Inflammatory macrophage (primary cell): ENCODE results near the gene KLHL17.
"Not testable (repeated sequence)": the region's sequence is repeated elsewhere in the genome, so short reads cannot be mapped to it uniquely, and the experiment has no call there.

Source experiments
- DNase-seq, 2 donors: peaks; one replicate each; pipeline ENCODE4 v3.0.0-alpha.2; 2020 to 2022

Gene KLHL17

DNA sequence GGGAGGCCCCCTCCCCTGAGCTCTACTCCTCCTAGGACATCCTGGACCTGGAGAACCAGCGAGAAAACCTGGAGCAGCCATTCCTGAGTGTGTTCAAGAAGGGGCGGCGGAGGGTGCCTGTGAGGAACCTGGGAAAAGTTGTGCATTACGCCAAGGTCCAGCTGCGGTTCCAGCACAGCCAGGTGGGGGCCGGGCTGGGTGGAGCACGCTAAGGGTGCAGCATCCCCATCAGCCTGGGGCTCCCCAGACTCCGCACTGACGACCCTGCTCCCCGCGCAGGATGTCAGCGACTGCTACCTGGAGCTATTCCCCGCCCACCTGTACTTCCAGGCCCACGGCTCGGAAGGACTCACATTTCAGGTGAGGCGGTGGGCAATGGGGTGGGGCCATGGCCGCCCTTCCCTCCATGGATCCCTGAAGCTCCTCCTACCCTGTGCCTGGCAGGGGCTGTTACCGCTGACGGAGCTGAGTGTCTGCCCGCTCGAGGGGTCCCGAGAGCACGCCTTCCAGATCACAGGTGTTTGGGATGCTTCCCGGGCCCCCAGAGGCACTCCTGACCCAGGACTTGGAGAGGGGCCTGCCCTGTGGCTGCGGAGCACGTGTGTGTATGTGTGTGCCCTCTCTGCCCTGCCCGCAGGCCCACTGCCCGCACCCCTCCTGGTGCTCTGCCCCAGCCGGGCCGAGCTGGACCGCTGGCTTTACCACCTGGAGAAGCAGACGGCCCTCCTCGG, 10.0 kb downstream of the KLHL17 start:
- DNase-seq = no peak

DNA sequence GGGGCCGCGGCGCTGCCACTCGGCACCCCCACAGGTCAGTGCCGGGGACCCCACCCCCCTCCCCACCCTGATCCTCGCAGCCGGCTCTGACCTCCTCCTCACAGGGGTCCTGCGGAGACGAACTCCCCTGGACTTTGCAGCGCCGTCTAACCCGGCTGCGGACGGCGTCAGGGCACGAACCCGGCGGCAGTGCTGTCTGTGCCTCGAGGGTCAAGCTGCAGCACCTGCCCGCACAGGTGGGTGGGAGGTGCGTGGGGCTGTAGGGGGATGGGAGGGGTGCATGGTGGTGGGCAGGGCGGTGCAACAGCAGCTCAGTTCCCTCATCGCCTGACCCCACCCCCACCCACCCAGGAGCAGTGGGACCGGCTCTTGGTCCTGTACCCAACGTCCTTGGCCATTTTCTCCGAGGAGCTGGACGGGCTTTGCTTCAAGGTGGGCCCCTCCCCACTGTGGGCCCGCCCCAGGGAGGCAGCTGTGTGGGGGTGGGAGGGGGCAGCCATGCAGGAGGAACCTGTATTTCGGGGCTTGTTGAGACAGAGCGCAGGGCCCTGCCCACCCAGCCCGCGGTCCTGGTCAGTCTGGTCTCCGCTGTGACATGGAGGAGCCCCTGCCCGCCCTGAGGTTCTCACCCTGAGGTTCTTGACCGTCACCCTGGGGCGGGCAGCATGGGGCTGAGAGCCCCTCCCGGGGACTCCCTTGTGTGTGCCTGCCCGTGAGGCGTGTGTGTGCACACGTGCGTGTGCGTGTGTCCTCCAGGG, 10.8 kb downstream of the KLHL17 start:
- no peak for DNase-seq

DNA sequence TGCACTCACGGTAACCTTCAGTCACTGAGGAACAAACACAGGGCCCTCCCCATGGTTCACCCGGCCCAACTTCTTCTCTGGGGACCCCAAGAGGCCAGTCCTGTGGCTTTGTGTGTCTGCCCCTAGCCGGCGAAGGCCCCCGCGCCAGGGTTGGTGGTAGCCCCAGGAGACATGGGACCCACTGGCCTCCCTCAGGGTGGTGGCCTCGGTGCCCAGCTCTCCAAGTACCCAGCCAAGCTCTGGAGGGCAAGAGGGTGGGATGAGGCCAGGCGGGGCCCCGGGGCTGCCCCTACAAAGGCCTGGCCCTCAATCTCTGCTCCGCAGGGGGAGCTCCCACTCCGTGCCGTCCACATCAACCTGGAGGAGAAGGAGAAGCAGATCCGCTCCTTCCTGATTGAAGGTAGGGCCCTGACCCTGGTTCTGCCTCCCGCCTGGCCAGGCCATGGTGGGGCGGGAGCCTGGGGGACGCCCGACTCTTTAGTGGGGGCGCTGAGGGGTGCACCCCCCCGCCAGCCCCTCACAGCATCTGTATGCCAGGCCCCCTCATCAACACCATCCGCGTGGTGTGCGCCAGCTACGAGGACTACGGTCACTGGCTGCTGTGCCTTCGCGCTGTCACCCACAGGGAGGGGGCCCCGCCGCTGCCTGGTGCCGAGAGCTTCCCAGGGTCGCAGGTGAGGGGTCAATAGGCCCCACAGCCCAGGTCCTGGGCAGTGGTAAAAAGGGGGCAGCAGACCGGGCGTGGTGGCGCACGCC, 11.5 kb downstream of the KLHL17 start:
- DNase-seq = no peak

DNA sequence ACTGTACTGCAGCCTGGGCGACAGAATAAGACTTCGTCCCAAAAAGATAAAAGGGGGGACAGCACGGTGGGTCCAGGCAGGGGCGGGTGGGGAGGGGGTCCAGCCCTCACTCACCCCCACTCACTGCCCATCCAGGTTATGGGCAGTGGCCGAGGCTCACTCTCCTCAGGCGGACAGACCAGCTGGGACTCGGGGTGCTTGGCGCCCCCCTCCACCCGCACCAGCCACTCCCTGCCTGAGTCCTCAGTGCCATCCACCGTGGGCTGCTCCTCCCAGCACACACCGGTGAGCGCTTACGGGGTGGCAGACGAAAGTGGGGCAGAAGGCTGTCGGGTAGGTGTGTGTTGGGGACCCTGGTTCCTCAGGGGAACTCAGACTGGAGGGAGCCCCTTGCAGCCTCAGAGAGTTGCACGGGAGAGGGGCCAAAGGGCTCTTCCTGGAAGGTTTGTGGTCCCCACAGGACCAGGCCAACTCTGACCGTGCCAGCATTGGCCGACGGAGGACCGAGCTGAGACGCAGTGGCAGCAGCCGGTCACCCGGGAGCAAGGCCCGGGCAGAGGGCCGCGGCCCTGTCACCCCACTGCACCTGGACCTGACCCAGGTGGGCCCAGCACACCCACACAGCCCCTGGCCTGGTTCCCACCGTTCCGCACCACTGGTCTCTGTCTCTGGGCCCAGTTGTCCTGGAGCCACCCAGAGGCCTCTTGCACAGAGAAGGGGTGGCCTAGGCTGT, 12.5 kb downstream of the KLHL17 start:
- no peak for DNase-seq

DNA sequence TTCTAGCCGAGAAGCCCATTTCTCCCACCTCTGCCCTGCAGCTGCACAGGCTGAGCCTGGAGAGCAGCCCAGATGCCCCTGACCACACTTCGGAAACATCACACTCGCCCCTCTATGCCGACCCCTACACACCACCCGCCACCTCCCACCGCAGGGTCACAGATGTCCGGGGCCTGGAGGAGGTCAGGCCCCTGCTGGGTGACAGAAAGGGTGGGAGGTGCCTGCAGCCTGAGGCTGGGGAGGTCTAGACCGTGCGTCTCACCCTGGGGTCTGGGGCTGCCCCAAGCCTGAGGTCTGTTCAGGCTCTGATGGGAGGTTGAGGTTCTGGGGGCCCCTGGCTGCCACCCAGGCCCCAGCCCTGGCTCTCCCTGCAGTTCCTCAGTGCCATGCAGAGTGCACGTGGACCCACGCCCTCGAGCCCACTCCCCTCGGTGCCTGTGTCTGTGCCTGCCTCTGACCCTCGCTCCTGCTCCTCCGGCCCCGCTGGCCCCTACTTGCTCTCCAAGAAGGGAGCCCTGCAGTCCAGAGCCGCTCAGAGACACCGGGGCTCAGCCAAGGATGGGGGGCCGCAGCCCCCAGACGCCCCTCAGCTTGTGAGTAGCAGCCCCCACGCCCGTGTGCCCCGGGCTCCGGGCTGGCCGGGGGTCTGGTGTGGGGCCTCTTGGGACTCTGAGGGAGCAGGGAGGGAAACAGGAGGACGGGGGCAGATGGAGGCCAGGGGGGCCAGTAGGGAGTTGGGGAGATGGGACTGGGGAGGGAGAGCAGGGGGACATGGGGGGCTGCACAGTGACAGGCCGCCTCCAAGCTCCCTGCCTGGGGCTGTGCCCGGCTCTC, 13.3 kb downstream of the KLHL17 start:
- no peak for DNase-seq

DNA sequence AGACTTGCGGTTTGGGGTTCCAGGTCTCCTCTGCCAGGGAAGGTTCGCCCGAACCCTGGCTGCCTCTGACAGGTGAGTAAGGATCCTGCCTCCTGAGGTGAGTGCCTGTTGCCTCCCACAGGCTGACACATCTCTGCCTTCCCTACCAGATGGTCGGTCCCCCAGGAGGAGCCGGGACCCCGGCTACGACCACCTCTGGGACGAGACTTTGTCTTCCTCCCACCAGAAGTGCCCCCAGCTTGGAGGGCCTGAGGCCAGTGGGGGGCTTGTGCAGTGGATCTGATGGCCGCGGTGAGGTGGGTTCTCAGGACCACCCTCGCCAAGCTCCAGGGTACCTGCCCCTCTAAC, 13.9 kb downstream of the KLHL17 start:
- no peak for DNase-seq

DNA sequence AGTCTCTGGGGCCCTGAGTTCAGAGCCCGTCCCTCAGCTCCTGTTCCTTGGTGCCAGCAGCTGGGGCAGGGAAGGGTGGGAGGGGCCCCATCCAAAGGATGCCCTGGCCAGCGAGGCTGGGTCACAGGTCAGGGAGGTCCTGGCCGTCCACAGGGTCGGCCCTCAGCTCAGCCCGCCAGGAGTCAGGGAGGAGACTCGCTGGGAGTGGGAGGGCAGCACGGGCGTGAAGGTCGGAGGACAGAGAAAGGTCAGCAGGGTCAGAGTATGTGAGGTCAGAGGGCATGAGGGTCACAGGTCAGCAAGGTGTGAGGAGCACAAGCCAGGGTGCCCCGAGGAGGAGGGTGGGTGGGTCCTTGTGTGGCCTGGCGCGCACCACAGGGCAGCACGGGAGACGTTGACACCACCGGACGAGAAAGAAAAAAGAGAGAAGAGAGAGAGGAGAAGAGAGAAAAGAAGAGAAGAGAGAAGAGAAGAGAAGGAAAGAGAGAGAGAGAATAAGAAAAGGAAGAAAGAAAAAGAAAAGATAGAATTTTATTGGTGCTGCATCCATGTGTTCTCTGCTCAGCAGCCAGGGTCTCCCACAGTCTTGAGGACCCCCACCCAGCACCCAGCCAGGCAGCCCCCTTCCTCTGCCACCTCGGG, 14.4 kb downstream of the KLHL17 start:
- no peak for DNase-seq

DNA sequence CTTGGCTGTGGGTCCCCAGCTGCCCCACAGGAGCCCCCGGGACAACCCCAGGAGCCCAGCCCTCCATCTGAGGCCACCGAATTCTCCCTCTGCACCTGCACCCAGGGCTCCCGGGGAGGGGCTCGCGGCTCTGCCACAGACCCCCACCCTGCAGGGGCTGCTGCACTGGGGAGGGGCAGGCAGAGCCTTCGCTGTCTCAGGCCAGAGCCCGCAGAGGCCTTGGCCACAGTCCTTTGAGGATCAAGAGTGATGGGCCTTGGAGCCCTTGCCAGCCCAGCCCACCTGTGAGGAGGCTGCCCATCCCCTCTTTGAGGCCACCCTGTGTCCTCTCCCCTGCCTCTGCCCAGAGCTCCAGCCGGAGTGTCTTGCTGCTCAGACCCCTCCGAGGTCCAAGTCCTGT, 15.0 kb downstream of the KLHL17 start:
- no peak for DNase-seq

DNA sequence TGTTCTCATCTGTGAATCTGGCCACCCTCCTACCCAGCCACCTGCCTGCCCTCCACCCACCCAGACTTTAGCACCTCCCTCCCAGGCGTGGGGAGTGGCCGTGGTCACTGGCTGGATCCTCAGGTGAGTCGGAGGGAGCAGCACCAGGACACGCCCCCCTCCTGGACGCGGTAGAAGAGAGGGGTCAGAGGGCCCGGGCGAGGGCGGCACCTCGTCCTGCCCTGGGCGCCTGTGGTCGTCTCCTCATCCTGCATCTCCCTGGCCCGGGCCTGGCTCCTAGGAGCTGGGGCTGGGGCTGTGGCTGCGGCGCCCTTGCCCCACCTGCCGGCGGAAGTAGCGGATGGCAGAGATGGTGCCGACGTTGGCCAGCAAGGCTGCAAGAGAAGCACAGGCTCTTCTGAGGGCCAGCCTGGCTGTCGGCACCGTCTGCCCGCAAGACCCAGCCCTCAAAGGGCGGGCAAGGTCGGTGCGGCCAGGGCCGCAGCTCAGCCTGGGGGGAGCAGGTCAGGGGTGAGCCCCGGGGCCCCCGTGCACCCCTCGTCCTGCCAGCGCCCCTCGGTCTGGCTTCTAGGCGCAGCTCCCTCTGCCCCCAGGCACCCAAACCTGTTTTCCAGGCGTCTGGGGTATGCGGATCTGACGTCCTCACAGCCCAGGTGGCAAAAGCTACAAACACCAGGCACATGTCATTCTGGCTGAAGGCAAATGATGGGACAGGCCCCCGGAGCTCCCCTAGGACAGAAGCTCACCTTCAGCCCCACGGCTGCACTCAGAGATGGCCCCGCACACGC, 15.7 kb downstream of the KLHL17 start:
- DNase-seq = peak; percentile 51 to 64

DNA sequence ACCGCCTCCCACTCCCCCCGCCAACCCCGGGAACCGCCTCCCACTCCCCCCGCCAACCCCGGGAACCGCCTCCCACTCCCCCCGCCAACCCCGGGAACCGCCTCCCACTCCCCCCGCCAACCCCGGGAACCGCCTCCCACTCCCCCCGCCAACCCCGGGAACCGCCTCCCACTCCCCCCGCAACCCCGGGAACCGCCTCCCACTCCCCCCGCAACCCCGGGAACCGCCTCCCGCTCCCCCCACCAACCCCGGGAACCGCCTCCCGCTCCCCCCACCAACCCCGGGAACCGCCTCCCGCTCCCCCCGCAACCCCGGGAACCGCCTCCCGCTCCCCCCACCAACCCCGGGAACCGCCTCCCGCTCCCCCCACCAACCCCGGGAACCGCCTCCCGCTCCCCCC, 16.4 kb downstream of the KLHL17 start:
- not testable (repeated sequence) for DNase-seq

DNA sequence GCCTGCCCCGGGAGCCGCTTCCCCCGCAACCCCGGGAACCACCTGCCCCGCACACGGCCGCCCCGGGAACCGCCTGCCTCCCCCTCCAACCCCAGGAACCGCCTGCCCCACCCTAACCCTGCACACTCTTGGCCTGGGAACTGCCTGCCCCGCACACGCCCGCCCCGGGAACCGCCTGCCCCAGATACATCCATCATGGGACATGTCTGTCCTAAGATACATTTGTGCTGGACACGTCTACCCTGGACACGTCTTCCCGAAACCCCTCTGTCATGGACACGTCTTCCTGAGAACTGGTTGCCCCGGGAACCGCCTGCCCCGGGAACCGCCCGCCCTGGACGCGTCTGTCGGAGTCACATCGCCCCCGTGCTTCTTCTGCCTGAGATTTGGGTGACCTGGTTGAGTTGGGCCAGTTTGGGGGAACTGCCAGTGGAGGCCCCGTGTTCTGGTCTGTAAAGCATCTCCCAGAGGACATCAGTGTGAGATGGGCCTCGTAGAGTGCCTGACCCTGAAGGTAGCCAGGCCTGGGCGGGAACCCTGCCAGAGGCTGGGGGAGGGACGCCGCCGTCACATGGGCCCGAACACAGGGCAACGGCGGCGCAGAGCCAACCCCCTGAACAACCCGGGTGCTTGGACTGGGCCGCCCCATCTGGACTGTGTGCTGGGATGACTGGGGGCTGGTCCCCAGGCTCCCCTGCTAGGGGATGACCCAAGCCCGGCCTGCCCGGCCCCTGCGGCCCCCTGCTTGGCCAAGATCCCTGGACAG, 17.9 kb downstream of the KLHL17 start:
- no peak for DNase-seq

DNA sequence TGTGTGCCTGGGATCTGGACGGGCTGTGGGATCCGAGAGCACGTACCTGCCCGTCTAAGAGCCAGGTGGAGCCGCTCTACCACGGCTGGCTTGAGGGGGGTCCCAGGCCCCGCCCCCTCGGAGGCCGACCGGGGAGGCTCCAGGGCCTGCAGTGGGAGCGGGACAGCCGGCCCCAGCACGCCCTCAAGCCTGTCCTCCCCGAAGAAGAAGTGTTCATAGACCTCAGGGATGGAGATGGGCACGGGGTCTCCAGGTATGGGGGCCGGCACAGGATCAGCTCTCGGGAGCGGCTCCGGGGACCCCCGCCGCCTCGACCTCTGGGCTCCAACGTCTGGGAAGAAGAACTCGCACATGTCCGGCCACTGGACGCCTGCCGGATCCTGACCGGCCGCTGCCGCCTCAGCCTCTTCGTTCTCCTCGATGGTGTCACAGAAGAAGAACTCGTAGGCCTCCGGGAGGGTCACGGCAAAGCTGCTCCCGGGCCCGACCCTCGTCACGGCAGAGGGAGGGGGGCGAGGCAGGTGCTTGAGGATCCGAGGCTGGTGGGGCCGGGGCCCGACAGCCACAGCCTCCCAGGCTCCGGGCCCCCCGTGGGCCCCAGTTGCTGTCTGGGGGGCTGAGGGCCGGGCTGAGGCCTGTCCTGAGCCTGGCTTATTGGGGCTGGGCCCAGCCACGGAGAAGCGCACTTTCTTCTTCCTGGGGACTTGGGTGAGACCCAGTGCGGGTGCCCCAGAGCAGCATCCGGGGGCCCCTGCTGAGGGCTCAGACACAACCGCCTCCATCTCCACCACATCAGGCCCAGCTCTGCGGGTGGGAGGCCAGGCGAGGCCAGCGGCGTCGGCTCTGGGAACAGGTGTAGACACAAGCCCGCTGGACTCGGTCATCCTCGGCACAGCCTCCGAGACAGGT, 18.7 kb downstream of the KLHL17 start:
- DNase-seq = no peak

DNA sequence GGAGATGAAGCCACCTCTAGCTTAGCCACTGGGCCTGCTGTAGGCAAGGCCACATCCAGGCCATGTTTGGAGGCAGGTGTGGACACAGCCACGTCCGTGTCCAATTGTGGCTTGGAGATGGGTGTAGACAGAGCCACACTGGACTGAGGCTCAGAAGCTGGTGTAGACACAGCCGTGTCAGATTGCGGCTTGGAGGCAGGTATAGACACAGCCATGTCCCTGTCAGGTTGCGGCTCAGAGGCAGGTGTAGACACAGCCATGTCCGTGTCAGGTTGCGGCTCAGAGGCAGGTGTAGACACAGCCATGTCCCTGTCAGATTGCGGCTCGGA, 19.3 kb downstream of the KLHL17 start:
- no peak for DNase-seq

DNA sequence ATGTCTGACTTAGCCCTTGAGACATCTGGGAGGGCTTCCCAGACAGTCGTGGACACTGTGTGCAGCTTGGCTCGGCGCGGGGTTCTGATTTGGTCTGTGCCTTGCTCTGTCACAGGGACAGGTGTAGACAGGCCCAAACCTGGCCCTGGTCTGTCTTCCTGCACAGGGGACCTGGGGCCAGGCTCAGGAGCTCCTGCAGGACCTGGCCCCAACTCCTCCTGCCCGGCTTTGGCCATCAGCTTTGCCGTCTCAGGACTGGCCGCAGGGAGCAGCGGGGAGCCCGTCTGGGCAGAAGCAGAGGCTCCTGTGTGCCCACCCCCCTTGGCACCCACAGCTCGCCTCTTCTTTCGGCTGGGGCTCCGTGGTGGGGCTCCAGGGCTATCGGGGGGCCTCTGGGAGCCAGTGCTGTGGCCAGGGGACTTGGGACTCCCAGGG, 19.8 kb downstream of the KLHL17 start:
- no peak for DNase-seq

DNA sequence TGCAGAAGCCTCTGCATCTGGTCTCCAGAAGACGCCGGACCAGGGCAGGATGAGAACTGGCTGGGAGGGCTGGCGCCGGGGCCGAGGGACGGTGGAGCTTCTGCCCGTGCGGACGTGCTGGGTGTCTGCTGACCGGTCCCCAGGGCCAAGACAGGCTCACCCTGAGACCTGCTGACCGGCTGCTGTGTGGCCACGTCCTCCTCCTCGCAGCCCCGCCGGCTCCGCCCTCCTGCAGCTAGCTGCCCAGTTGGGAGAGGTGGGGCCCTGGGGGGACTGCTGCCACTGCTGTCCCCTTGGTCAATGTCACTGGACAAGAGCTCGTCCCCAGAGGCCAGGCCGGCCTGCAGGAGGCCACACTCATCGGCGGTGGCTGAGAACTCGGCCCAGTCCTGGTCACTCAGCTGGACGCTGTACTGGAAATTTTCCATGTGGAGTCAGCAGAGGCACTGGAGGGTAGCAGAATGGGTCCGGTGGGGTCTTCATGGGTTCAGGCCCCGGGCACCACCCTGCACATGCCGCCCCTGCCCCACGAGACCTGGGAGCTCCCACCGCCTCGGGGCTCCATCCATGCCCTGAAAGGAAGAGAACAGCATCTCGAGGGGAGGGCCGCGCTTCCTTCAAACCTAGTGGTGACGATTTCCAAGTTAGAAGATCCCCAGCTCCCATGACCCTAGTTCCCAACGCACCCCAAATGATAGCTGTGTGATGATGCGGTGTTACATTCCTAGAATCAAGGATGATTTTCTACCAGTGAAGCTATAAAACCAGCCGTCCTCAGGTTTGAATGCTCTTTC, 20.4 kb downstream of the KLHL17 start:
- no peak for DNase-seq

DNA sequence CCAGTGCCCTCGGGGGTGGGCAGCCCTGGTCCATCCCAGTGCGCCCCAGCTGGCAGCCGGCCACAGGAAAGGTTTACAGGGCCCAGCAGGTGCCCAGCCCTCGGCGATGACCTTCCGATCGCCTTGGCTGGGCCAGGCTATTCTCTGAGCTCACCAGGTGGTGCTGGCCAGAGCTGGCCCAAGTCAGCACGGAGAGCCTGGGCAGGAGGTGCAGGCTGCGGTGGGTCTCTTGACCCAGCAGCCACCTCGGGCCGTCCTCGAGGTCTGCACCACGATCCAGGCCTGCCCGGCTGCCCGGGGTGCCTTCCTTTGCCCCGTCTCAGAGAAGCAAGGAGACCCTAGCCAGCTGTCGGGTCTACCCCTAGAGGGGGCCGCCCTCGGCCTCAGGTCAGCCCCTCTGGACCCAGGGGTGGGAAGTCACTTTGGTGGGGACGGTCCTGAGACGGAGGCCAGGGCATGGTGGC, 21.1 kb downstream of the KLHL17 start:
- no peak for DNase-seq

DNA sequence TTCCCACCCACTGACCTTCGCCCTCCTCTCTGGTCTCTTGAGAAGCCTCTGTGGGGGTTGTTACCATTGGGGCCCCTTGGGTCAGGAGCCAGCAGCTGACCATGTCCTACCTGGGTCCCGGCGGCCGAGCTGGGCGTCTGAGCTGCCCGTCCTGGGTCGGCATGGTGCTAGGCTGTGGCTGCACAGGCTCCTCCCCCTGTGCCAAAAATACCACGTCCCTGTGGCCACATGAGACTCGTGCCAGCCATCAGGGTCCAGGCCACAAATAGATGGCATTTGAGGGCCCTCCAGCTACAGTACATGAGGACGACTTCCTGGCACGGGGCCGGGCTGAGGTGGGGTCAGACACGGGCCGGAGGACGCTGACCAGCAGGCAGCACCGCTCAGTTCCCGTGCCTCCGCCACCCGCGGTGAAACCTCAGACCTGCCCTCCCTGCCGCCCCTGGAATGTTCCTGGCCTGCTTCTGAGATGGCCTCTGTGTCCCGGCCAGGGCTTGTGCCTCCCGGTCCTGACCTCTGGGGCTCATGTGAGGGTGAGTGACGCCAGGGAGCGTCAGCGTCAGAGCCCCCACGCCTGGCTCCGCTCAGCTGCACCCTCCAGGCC, 21.7 kb downstream of the KLHL17 start, which contains the start of gene PERM1:
Gene PERM1, minus strand, starts transcription at position 139 of the 604 bp plus-strand sequence. CDS start 1,064 bp downstream, outside the sequence.
- no peak for DNase-seq
